Measurements from ENCODE around the gene HMCN1.

HMCN1 gene

DNA sequence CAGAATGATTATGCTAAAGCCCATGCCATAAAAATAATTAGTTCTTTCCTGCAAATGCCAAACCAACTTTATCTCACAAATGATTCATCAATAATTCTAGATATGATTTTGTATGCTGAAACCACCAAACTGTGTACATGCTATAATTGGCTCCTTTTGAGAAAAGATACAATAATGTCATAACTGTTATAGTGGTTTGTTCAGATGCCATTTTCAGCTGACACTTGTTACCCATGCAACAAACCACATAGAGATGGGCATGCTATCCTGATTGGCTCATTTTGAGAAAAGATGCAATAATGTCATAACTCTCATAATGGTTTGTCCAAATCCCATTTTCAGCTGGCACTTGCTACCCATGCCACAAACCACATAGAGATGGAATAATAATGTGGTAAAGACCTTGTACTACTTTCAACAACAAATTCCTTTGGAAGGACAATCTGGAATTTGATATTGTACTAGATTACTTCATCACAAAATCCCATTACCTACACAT is 357.1 kb downstream of the HMCN1 start:
- DNase-seq (ENCODE audit: low read depth) = no peak

DNA sequence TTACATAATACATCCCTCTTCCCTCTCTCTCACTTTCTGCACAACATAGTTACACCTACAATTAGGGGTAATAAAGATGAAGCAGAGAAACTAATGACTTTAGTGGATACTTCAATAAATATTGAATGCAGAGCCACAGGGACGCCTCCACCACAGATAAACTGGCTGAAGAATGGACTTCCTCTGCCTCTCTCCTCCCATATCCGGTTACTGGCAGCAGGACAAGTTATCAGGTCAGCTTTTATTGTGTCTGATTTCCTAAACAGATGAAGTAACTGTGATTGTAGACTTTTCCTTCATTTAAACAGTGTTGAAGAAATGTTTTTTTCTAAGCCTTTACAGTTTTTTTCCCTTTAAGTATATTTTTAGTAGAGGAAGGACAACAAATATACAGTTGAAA is 359.2 kb downstream of the HMCN1 start:
- DNase-seq (ENCODE audit: low read depth) = no peak

- DNase-seq (ENCODE audit: low read depth) = peak; percentile 51
Observed at GRCh38 chr1:186094172-186094571, 360.0 kb downstream of the HMCN1 start.

DNA sequence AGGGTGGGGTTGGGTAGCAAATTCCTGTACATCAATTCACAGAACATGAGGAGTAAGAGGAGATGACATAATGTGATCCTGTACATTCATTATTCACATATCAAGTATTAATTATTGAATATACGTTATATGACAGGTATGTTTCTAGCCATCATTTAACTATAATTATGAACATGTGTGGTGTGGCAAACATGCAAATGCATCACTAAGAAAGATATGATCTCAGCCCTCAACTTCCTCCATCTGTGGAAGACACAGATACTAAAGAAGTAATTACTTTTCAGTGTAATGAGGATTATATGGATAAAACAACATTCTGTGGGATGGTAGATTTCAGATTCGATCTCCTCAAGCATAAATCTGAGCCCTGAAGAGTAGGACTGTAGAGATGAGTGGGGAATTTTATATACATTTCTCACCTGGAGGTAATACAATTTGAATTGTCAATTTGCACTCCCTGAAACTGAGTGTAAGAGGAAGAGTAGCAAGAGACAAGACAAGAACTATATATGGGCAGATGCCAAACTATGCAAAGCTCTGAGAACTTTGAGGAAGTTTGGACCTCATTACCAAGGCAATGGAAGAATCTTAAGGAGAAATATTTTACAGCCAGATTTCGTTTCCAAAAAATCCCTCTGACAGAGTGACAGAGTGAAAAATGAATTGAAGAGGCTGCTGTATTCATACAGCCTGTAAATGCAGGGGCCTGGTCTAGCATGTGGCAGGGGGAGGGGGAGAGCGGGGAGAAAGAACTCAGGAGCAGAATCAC is 365.3 kb downstream of the HMCN1 start:
- DNase-seq (ENCODE audit: low read depth) = no peak

DNA sequence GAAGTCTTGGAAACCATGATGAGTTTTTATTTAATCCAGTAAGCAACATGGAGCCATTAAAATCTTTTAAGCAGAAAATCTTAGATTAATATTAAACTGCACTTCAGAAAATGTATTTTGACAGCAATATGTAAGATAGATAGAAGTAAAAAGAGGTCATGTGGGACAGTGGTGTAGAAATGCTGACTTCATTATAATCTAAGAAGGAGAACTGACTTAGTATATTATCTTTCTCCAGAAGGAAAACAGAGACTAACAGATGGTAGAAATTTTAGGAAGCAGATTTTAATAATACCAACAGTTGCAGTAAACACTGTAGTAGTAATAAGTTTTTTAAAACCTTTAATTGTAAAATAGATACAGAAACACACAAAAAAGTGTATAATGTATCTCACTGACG is 367.9 kb downstream of the HMCN1 start:
- DNase-seq (ENCODE audit: low read depth) = no peak

- peak; percentile 79 for DNase-seq (ENCODE audit: low read depth)
Observed at GRCh38 chr1:186102547-186103148, 368.5 kb downstream of the HMCN1 start.

- DNase-seq (ENCODE audit: low read depth) = no peak
Observed at GRCh38 chr1:186104459-186104858, 370.3 kb downstream of the HMCN1 start.

GRCh38 chr1:186112280-186112679 is 378.1 kb downstream of the HMCN1 start:
- no peak for DNase-seq (ENCODE audit: low read depth)

- no peak for DNase-seq (ENCODE audit: low read depth)
Observed at GRCh38 chr1:186113461-186113860, 379.3 kb downstream of the HMCN1 start.

- no peak for DNase-seq (ENCODE audit: low read depth)
Observed at GRCh38 chr1:186118724-186119123, 384.5 kb downstream of the HMCN1 start.

DNA sequence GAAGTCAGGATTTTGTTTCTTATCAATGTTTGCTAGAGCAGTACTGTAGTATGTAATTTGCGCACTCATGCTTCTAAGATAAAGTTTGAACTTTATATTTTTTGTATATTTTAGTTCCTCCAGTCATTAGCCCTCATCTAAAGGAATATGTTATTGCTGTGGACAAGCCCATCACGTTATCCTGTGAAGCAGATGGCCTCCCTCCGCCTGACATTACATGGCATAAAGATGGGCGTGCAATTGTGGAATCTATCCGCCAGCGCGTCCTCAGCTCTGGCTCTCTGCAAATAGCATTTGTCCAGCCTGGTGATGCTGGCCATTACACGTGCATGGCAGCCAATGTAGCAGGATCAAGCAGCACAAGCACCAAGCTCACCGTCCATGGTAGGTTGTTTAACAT is 388.6 kb downstream of the HMCN1 start:
- DNase-seq (ENCODE audit: low read depth) = no peak

DNA sequence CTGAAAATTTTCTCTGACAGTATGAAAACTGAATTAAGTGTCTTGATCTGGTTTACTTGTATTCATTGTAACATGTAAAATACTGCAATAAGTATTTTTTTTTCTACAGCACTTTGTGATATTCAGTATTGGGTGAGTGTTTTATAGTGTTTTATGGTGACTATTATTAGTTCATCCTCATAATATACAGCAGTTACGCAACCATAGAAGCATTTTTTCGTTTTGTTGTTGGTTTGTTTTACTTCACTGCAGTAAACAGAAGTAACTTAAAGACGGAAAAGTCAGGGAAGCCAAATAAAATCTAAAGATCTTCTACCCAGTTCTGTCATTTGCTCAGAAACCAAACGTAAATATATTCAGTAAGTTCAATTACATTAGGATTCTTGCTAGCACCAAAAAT is 390.8 kb downstream of the HMCN1 start:
- no peak for DNase-seq (ENCODE audit: low read depth)

DNA sequence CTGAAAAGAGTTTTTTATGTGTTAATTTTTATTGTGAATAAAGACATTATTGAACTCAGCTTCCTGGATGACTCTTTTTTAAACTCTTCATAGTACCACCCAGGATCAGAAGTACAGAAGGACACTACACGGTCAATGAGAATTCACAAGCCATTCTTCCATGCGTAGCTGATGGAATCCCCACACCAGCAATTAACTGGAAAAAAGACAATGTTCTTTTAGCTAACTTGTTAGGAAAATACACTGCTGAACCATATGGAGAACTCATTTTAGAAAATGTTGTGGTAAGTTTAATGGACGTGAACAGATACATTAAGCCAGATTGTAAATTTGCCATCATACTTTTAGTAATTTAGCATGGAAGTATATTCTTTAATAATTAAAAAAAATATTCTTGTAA is 391.3 kb downstream of the HMCN1 start:
- no peak for DNase-seq (ENCODE audit: low read depth)

DNA sequence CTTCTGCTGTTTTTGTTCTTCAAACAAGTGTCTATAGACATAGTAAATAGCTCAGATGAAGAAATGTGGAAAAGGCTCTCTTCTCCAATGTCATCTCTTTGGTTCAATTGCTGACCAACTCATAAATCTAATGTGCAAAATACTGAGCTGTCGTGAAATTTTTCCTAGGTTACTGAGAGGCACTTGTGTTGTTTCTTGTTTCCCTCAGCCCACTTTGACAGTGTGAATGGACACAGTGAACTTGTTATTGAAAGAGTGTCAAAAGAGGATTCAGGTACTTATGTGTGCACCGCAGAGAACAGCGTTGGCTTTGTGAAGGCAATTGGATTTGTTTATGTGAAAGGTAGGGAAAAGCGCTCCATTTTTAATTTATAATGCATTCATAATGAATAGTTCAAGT is 395.6 kb downstream of the HMCN1 start:
- DNase-seq (ENCODE audit: low read depth) = no peak

GRCh38 chr1:186139115-186139514 is 404.9 kb downstream of the HMCN1 start:
- no peak for DNase-seq (ENCODE audit: low read depth)

GRCh38 chr1:186139701-186140100 is 405.5 kb downstream of the HMCN1 start:
- DNase-seq (ENCODE audit: low read depth) = peak; percentile 20

GRCh38 chr1:186142159-186142558 is 408.0 kb downstream of the HMCN1 start:
- DNase-seq (ENCODE audit: low read depth) = no peak

GRCh38 chr1:186142916-186143315 is 408.7 kb downstream of the HMCN1 start:
- no peak for DNase-seq (ENCODE audit: low read depth)

DNA sequence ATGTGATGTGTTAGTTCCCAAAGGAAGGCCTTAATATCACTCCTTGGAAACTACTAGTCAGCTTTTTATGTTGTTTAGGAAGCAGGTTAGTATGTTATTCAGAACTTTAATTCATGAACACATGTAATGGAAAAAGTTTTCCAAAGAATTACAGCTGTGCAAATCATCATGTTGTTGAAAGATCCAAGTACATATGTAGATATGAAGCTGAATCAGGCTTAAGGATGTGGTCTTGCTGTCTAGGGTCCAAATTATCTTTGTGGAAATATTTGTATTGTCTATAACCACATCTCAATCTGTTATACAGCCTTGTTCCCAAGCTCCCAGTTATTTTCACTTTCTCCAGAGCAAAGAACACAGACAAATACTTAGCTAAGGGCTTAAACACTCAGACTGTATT is 409.3 kb downstream of the HMCN1 start:
- DNase-seq (ENCODE audit: low read depth) = no peak

DNA sequence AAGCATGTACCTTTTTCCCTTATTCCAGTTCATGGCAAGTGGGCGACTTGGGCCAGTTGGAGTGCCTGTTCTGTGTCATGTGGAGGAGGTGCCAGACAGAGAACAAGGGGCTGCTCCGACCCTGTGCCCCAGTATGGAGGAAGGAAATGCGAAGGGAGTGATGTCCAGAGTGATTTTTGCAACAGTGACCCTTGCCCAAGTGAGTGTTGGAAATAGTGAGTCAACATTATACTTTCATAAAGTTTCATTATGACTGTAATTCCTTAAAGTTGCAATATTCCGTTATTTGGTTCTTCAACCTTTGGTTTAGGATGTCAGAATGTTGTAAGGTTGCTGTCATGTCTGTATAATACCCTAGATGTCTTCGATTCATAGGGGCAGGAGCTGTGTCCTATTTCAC is 410.3 kb downstream of the HMCN1 start:
- DNase-seq (ENCODE audit: low read depth) = no peak

- no peak for DNase-seq (ENCODE audit: low read depth)
Observed at GRCh38 chr1:186146974-186147373, 412.8 kb downstream of the HMCN1 start.

DNA sequence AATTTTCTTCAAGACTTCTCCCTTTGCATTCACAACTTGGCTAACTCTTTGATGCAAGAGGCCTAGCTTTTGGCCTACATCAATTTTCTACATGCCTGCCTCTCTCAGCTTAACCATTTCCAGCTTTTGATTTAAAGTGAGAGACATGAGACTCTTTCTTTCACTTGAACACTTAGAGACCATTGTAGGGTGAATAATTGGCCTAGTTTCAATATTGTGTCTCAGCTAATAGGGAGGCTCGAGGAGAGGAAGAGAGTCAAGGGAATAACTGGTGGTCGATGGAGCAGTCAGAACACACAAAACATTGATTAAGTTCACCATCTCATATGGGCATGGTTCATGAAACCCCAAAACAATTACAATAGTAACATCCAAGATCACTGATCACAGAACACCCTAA is 415.4 kb downstream of the HMCN1 start:
- no peak for DNase-seq (ENCODE audit: low read depth)

DNA sequence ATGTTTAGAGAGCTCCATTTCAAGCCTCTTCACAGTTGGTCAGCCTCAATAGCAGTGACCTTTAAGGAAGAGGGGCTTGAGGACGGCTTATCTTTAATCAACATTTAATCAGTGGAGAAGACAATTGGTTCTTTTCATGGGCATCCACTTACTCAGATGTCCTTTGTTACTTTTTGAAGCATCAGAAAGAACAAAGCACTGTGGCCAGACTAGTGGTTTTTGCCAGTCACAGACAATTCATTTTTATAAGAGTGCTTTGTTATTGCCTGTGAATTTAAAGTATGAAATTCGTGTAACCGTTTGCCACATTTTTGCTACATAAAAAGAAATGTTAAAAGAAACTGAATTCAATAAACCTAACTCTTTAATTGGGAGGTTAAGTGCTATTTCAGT is 418.0 kb downstream of the HMCN1 start:
- no peak for DNase-seq (ENCODE audit: low read depth)
